Measurements from ENCODE around the gene TP53RK. TPM values are rescaled to one million over a fixed set of nuclear protein-coding genes. Genes with fewer than 3 reads are reported as not detected.

The TP53RK gene
- total RNA-seq, 2 experiments from 2014 or later, result 12.1 to 12.3 TPM

DNA sequence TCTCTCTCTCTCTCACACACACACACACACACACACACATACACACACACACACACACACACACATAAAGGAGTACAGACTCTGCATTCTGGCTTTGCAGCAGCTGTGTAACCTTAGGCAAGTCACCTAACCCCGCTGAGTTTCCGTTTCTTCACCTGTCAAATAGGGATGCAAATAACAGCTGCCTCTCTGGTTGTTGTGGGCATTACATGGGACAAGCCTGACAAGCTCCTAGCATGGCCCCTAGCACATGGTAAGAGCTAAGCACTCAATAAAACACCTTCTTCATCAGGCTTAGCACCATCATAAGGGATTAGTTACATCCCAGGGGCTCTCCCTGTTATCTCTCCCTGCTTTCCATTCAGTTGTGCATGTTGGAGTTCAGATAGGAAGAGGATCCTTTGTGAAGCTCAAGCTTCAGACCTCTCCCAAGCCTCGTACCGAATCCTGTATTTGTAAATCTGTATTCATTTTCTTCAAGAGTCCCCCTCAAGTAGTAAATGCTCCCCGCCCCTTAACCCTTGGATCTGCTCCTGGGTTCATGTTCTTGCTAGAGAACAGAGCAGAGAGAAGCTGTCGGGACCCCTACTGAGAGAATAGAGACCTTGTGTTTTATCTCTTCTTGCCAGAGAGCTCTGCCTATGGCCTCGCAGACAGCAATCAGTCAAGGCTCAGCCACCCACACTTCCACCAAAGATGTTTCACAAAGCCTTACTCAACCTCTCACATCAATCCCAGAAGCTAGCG lies 40.2 kb downstream of the TP53RK start:
- no peaks in the 10 kb centered on the region for H3K4me1 Mint-ChIP-seq (ENCODE audit: low read depth)
- DNase-seq, result no peak
- ChIA-PET CTCF (interaction anchor here (1.6 kb wide), 1 partner anchor 34 kb away, joined by 4 read pairs; no protein-coding TSS in a partner anchor), POLR2A (no interaction called here)
- no peak overlapping the region for H3K4me3 Mint-ChIP-seq
- intact Hi-C loops (cut with micrococcal nuclease), result no loop called here
- no peaks in the 10 kb centered on the region for H3K36me3 Mint-ChIP-seq
- peaks cover 29% of the 10 kb centered on the region for H3K27me3 Mint-ChIP-seq
- H3K9me3 Mint-ChIP-seq, result no peaks in the 10 kb centered on the region
- H3K27ac Mint-ChIP-seq, result no peak overlapping the region

DNA sequence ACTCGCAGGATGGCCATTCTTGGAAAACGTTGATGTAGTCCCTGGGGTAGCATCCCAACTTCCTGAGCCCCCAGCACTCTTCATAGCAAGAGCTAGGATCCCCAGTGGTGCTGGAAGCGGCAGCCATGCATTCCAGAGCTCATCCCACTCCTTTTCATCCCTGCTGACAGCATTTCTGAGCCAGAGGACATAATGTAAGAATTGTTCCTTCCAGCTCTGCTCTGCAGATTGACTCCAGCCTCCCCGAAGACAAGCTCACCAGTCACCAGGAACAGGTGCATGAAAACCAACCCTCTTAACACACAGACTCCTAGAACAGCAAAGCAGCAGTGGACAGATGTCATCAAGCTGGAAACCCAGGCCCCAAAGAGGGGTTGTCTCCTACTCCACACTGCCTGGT lies 41.8 kb downstream of the TP53RK start:
- no peak for DNase-seq
- Mint-ChIP-seq H3K27me3 (peaks cover 21% of the 10 kb centered on the region), H3K27ac (no peak overlapping the region), H3K4me3 (no peak overlapping the region), H3K9me3 (no peaks in the 10 kb centered on the region), H3K36me3 (no peaks in the 10 kb centered on the region), H3K4me1 (ENCODE audit: low read depth) (no peaks in the 10 kb centered on the region)
- POLR2A ChIA-PET, result no interaction called here
- CTCF ChIA-PET, result no interaction called here
- intact Hi-C loops (cut with micrococcal nuclease), result no loop called here

DNA sequence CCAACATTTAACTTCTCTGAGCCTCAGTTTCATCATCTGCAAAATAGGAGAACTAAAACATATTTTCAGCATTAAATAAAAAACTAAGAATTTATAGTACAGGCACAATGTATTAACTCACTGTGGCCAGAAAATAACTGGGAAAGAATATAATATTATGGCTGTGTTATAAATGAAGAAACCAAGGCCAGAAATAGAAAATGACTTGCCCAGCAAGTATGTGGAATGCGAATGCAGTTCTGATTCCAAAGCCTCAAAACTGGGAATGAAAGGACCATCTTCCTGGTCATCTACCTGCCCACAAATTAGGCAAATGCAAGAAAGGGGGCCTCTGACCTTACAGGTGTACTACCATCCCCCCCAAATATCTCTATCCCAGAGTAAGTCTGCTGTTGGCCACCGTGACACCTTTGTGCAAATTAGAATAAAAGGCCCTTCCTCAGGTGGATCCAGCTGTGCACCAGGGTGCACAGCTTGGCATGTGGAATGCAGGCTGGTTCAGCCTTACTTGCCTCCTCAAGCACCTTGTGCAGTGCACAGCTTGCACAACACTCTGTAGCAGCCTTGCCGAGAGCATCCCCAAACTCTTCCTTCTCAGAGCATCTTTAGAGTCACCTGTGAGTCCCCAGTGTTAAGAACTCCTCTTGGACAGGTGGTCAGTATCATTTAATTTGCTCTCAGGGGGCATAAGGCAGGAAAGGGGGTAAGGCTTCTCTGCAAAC lies 42.4 kb downstream of the TP53RK start:
- CTCF ChIA-PET, result no interaction called here
- no peaks in the 10 kb centered on the region for H3K4me1 Mint-ChIP-seq (ENCODE audit: low read depth)
- H3K27ac Mint-ChIP-seq, result no peak overlapping the region
- H3K27me3 Mint-ChIP-seq, result peaks cover 19% of the 10 kb centered on the region
- intact Hi-C loops (cut with micrococcal nuclease), result no loop called here
- no peak for DNase-seq
- no peaks in the 10 kb centered on the region for H3K9me3 Mint-ChIP-seq
- no peak overlapping the region for H3K4me3 Mint-ChIP-seq
- no peaks in the 10 kb centered on the region for H3K36me3 Mint-ChIP-seq
- POLR2A ChIA-PET, result no interaction called here

DNA sequence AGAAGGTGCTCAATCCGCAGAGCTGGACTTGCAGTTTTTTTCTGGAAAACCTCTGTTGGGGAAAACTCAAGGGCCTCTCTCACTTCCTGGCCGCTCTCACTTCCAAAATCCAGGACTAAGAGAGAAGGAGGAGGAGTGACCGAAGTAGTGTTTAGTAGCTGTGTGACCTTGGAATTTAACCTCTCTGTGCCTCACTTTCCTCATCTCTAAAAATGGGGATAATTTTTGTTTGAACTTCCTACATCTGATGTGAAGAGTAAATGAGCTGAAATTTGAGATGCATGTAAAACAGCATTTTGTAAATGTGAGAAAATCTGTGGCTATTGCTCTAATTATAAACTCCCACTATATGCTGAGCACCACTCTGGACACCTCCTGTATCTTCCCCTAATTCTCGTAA lies 43.1 kb downstream of the TP53RK start:
- H3K27me3 Mint-ChIP-seq, result peaks cover 17% of the 10 kb centered on the region
- H3K9me3 Mint-ChIP-seq, result no peaks in the 10 kb centered on the region
- CTCF ChIA-PET, result no interaction called here
- intact Hi-C loops (cut with micrococcal nuclease), result no loop called here
- no peaks in the 10 kb centered on the region for H3K4me1 Mint-ChIP-seq (ENCODE audit: low read depth)
- DNase-seq, result no peak
- H3K27ac Mint-ChIP-seq, result no peak overlapping the region
- no peak overlapping the region for H3K4me3 Mint-ChIP-seq
- POLR2A ChIA-PET, result no interaction called here
- no peaks in the 10 kb centered on the region for H3K36me3 Mint-ChIP-seq

DNA sequence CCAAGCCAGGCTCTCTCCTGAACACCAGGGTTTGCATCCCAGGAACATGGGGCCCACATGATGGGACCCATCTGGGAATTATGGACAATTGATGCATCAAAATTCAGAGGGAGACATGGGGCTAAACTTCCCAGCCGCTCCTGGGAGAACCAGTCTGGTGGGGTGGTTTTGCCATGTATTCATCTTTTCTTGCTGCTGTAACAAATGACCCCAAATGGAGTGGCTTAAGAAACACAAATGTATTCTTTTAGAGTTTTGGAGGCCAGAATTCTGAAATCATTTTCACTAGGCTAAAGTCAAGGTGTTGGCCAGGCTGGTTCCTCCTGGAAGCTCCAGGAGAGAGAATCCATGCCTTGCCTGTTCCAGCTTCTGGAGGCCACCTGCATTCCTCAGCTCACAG lies 44.5 kb downstream of the TP53RK start:
- Mint-ChIP-seq H3K36me3 (no peaks in the 10 kb centered on the region), H3K9me3 (no peaks in the 10 kb centered on the region), H3K4me3 (no peak overlapping the region), H3K27ac (no peak overlapping the region), H3K27me3 (peaks cover 6% of the 10 kb centered on the region), H3K4me1 (ENCODE audit: low read depth) (no peaks in the 10 kb centered on the region)
- intact Hi-C loops (cut with micrococcal nuclease), result no loop called here
- ChIA-PET CTCF (no interaction called here), POLR2A (no interaction called here)
- DNase-seq, result no peak

DNA sequence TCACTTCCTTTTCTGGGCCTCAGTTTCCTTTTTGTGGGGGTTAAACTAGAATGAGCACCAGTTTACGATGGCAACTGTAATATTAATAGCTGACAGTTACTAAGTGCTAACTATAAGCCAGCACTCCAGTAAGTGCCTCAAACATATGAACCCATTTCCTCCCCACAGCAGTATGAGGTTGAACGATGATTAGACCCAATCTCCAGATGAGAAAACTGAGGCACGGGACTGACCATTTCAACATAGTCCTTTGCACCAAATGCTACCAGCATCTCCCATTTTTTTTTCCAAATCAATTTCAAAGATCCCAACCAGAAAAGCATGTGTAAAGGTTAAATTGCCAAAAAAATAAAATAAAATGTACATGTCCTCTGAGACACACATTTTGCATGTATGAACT lies 45.1 kb downstream of the TP53RK start:
- Mint-ChIP-seq H3K27me3 (peaks cover 4% of the 10 kb centered on the region), H3K27ac (no peak overlapping the region), H3K4me3 (no peak overlapping the region), H3K9me3 (no peaks in the 10 kb centered on the region), H3K36me3 (no peaks in the 10 kb centered on the region), H3K4me1 (ENCODE audit: low read depth) (no peaks in the 10 kb centered on the region)
- intact Hi-C loops (cut with micrococcal nuclease), result no loop called here
- ChIA-PET CTCF (no interaction called here), POLR2A (no interaction called here)
- no peak for DNase-seq

DNA sequence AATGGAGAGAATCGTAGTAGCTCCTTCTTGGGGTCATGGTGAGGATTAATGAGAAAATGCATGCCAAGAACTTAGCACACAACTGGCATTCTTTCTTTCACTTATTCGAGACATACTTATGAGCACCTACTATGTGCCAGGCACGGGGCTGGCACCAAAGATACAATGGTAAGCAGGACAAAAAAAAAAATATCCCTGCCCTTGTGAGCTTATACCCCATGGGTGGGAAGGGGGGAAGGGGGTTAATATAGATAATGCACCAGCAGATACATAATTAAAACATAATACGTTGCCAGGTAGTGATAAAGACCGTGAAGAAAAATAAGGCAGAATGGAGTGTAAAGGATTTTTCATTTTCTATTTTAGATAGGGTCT lies 46.3 kb downstream of the TP53RK start:
- CTCF ChIA-PET, result no interaction called here
- Mint-ChIP-seq H3K4me3 (no peak overlapping the region), H3K9me3 (no peaks in the 10 kb centered on the region), H3K27ac (no peak overlapping the region), H3K4me1 (ENCODE audit: low read depth) (no peaks in the 10 kb centered on the region), H3K36me3 (no peaks in the 10 kb centered on the region), H3K27me3 (peaks cover 4% of the 10 kb centered on the region)
- intact Hi-C loops (cut with micrococcal nuclease), result no loop called here
- no peak for DNase-seq
- POLR2A ChIA-PET, result no interaction called here

DNA sequence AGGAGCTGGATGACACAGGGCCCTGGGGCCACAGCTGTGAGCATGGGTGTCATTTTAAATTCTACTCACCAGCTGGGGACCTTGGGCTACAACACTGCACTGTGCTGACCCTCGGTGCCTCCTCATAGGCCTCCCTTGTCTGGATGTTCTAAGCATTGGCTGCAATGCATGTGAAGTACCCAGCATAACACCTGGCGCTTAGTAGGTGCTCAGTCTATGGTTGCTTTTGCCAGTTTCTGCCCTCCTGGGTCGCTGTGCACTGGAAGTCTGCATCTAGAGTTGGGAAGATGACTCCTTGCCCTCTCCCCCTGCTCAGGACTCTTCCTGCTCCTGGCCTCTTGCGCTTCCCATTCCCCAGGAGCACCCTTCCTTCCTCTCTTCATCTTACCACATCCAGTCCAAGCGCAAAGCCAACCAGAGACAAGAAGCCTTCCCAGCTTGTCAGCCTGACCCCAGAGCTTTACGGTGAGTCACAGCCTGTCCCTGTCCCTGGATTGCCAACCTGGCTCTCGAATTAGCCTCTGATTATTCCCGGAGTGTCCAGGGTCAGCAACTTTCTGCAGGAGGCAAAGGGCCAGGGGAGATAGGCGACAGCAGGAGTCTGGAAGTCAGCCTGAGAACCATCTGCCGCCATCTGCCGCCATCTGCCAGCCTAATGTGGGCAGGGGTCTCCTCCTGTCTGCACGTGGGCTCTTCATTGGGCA lies 46.8 kb downstream of the TP53RK start:
- no peak overlapping the region for H3K4me3 Mint-ChIP-seq
- H3K36me3 Mint-ChIP-seq, result no peaks in the 10 kb centered on the region
- ChIA-PET CTCF (no interaction called here), POLR2A (no interaction called here)
- intact Hi-C loops (cut with micrococcal nuclease), result no loop called here
- peaks cover 4% of the 10 kb centered on the region for H3K27me3 Mint-ChIP-seq
- no peaks in the 10 kb centered on the region for H3K9me3 Mint-ChIP-seq
- no peak for DNase-seq
- H3K4me1 Mint-ChIP-seq (ENCODE audit: low read depth), result no peaks in the 10 kb centered on the region
- H3K27ac Mint-ChIP-seq, result no peak overlapping the region

DNA sequence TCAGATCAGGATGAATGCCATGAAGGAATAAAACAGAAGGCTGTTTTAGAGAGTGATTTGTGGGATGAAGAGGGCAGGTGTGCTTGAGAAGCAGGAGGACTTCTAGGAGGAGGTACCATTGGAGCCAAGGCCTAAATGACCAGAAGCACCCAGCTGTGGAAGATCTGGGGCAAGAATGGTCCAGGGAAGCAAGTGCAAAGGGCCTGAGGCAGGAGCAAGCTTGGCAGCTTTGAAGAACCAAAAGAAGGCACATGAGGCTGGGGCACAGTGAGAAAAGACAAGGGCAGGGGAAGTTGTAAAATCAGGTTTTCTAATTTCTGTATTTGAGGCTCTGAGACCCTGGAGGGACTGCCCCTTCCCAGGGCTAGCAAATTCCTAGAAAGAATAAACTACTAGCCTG lies 47.8 kb downstream of the TP53RK start:
- peaks cover 4% of the 10 kb centered on the region for H3K27me3 Mint-ChIP-seq
- H3K27ac Mint-ChIP-seq, result no peak overlapping the region
- ChIA-PET CTCF (no interaction called here), POLR2A (no interaction called here)
- no peaks in the 10 kb centered on the region for H3K36me3 Mint-ChIP-seq
- DNase-seq, result no peak
- no peaks in the 10 kb centered on the region for H3K4me1 Mint-ChIP-seq (ENCODE audit: low read depth)
- intact Hi-C loops (cut with micrococcal nuclease), result no loop called here
- H3K9me3 Mint-ChIP-seq, result no peaks in the 10 kb centered on the region
- no peak overlapping the region for H3K4me3 Mint-ChIP-seq

DNA sequence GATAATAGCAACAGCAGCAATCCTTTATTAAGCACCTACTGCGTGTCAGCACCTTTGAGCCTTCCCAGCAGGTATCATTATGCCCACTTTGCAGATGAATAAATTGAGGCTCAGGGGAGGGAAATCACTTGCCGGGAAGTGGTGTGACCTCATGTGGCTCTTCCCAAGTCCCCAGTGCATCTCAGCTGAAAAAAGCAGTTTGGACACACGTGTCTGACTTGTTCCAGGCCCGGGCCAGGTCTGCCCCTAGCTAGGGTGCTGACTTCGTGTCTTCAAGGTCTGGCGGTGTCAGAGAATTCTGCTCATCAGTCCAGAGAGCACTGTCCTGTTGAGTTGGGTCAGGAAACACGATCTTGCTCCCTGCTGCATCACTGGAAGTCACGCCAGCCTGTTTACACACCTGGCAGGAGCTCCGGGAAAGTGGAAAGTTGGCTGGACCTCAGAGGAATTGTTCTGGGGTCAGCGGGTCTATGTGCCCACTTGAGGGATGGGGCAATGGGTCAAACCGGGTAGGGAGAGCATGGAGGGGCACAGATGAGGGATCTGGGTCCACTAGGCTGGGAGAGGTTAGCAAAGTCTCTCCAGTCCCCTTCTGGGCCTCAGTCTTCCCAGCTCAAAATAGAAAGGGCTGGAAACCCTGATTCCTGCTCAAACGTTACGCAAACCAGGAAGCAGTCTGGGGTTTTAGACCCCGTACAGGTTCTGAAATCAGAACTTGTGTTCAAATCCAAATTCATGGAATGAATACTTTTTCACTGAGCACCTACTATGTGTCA lies 48.5 kb downstream of the TP53RK start:
- Mint-ChIP-seq H3K27ac (no peak overlapping the region), H3K27me3 (peaks cover 9% of the 10 kb centered on the region), H3K36me3 (no peaks in the 10 kb centered on the region), H3K9me3 (no peaks in the 10 kb centered on the region), H3K4me3 (no peak overlapping the region), H3K4me1 (ENCODE audit: low read depth) (no peaks in the 10 kb centered on the region)
- ChIA-PET POLR2A (no interaction called here), CTCF (no interaction called here)
- no peak for DNase-seq
- intact Hi-C loops (cut with micrococcal nuclease), result no loop called here

DNA sequence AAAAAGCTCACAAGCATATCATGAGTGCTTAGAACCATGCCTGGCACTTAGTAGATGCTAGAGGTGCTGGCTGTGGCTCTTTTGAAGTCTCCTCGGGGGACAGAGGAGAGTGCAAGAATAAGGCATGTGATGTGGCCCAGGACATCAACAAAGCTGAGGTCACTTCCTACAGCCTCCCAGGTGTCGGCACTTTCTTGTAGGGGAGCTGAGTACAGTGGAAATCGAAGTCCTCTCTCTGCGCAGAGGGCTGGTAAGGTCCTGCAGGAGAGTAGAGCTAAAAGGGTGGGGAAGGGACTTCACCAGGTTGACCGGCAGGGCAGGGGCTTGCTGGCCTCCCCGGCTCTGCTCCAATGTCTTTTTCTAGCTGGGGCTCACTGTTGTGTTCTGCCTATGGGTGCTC lies 49.2 kb downstream of the TP53RK start:
- H3K36me3 Mint-ChIP-seq, result no peaks in the 10 kb centered on the region
- no peak overlapping the region for H3K4me3 Mint-ChIP-seq
- ChIA-PET CTCF (no interaction called here), POLR2A (no interaction called here)
- no peak for DNase-seq
- no peaks in the 10 kb centered on the region for H3K9me3 Mint-ChIP-seq
- intact Hi-C loops (cut with micrococcal nuclease), result no loop called here
- no peak overlapping the region for H3K27ac Mint-ChIP-seq
- peaks cover 13% of the 10 kb centered on the region for H3K27me3 Mint-ChIP-seq
- H3K4me1 Mint-ChIP-seq (ENCODE audit: low read depth), result no peaks in the 10 kb centered on the region

DNA sequence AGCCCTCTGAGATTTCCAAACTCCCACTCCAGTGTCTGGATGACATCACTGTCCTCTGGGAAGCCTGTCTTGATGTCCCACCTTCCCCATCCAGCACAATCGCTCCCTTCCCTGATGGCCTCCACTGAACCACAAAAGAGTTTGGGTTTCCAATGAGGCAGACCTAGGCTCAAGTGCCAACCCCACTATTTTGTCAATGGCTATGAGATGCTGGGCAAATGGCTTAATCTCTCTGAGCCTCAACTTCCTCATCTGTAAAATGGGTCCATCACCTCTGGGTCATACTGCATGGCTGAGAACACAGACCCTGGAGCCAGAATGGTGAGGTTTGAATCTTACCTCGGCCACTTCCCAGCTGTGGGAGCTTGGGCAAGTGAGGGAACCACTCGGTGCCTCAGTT lies 49.7 kb downstream of the TP53RK start:
- H3K4me1 Mint-ChIP-seq (ENCODE audit: low read depth), result no peaks in the 10 kb centered on the region
- intact Hi-C loops (cut with micrococcal nuclease), result no loop called here
- ChIA-PET POLR2A (no interaction called here), CTCF (no interaction called here)
- H3K27me3 Mint-ChIP-seq, result peaks cover 13% of the 10 kb centered on the region
- no peak overlapping the region for H3K4me3 Mint-ChIP-seq
- no peak for DNase-seq
- no peak overlapping the region for H3K27ac Mint-ChIP-seq
- H3K9me3 Mint-ChIP-seq, result no peaks in the 10 kb centered on the region
- H3K36me3 Mint-ChIP-seq, result no peaks in the 10 kb centered on the region
